ENCODE measurements around the gene ARID5B.
"Not testable (repeated sequence)": the region's sequence is repeated elsewhere in the genome, so short reads cannot be mapped to it uniquely, and the experiment has no call there.

Gene ARID5B

DNA sequence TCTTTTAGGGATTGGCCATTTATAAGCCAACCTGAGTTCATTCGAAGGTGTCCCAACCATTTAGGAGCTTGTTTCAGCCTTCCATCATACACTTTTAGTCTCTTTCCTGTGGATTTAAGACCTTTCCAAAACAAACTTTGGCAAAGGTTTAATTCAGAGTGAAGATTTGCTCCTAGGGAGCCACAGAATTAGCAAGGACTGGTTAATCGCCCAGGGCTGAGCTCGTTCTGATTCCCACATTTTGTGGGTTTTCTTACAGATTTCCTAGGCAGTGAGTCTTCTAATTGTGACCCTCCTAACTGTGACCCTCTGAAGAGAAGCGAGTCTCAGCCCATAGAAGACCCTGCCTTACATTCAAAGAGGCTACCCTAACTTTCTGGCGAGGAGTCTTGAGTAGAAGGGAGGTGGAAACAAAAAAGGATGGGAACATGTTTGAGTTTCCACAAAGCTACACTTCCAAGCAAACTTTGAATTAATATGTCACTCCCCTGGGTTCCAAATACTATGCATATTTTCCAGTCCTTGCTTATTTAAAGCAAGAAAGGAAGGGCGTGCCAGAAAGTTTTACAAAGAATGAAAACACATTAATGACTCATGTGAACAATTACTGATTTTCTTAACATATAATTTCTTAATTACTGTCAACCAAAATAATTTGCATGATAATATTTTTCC is 118.3 kb downstream of the ARID5B start:
- no peak for DNase-seq

DNA sequence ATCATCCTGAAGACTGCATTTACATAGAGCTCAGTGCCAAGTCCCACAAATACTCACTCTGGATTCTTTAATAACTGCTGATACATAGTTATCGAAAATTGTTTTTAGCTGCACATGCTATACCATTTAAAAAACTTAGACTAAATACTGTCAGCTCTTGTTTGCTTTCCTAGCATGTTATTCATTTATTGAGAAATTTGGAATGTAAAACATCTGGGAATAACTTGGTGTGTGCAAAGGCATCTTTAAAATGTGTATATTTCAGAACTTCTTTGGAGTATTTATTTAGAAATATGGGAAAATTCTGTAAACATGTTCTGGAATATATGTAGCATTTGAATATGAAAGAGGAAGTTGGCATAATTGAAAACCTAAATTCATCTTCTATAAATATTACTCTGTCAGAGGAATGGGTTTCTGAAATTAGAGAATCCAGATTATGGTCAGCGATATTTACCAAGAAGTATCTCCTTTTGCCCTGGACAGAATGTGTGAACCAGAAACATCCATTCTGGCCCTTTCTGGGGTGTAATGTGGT is 119.7 kb downstream of the ARID5B start:
- DNase-seq: no peak

DNA sequence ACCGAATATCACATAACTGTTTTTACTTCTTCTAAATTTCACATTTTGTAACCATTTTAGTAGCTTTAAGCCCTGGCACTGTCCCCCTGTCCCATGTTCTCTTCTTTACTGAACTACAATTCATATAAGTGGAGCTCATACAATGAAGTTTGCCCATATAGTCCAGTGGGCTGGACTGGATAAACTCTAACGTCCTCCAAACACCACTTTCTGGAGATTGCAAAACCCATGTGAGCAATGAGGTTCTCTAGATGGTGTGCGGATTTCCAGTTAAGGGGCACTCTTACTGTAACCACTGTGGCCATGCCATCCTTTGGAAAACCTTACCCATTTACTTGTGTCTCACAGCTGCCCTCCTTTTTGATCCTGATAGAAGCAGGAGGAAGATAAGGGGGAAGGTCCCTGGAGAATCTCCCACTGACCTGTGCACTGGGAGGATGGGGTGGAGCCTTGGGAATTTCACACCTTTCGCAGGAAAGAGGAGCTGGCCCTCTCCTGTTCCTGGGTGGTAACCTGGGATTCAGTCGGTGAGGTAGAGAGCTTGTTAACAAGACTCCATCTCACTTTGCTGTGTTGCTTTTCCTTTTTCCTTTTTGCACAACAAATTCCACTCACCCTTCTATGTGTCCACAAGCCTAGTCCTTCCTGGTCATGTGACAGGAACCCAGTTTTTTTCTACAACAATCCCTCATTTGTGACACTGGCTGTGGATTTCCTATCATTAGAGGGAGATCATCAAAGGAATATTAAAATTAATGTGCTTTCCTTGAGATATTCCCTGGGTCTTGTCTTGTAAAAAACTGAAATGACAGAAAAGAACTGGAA is 120.7 kb downstream of the ARID5B start:
- DNase-seq: no peak

DNA sequence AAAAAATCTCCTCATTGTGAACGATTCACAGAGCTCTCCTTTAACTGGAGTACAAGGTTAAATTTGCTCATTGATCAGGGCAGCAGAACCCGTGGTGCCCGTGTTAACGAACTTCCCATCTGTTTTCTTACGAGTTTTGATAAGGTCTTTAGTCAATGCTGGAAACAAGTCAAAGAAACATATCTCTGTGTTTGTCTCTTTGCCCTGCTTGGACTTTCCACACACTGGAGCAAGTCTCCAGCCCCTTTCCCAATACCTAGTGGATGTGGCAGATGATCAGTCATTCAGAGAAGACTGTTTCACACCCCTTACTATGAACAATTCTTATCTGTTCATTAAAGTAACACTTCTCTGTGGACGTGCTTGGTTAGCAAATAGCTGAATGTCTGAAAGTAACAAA is 121.3 kb downstream of the ARID5B start:
- DNase-seq: no peak

DNA sequence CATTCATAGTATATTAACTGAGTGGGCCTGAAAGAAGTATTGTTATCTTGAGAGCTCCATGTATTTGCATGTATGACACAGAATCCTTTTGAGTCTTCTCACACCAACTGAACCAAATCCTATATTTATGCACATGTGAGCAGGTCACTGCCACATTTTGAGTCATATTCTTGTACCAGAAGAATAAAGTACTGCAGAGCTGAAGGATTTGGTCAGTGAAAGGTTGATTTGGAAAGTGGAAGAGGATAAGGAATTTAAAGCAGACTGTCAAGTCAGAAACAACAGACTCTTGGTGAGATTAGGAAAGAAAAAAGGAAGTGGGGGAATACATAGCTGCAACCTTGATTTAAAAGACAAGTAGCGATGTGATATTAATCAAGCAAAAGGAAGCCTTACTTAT is 121.8 kb downstream of the ARID5B start:
- DNase-seq: no peak

DNA sequence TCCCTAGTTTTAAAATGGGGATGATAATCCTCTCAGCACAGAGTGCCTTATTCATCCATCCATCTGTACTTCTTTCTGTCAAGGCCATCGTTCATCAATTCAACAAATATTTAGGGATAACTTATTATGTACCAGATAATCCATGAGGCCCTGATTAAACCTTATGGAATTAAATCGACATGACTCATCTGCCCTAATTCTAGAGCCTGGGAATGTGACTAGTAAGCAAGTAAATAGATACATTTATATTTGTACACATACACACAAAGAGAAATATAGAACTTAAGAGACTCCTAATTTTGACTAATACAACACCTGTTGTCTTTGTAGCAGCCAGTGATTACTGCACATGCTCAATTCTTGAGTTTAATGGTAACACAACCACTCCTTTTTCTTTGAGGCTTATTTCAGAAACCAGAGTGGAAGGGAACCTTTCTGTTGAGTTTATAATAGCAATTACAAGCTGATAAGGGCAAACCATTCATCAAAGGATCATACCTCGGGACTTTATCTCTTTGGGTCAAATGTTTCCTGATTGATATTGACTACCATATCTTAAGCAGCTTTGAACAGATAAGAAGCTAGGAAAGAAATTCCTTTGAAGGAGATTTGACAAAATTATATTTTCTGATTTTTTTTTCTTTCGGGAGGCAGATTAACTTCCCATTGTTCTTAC is 122.7 kb downstream of the ARID5B start:
- no peak for DNase-seq

DNA sequence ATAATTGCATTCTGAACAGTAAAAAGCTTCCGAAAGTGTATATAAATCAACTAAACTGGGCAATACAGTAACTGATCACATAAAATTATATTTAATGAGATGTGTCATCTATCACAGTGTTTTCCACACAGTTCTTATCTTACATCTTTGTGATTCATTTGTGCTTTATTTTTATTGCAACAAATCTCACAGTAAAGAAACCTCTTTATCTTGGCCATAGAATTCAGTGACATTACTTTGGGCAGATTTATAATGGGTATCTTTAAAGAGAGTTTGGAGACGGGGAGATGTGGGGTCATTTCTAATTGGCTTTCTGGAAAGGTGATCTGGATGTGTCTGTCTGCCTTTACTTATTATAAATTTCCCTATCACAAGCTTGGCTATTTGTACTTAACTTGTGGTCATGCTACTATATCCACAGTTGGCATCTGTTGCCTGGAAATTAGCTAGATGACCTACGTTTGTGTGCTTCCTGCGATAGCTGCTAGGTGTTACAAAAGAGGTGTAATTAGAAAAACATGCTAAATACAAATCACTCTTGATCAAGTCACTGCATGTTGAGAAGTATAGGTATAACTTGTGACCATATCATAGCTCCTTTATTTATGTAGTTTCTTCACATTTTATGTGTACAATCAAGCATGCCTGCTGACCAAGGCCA is 123.8 kb downstream of the ARID5B start:
- no peak for DNase-seq

DNA sequence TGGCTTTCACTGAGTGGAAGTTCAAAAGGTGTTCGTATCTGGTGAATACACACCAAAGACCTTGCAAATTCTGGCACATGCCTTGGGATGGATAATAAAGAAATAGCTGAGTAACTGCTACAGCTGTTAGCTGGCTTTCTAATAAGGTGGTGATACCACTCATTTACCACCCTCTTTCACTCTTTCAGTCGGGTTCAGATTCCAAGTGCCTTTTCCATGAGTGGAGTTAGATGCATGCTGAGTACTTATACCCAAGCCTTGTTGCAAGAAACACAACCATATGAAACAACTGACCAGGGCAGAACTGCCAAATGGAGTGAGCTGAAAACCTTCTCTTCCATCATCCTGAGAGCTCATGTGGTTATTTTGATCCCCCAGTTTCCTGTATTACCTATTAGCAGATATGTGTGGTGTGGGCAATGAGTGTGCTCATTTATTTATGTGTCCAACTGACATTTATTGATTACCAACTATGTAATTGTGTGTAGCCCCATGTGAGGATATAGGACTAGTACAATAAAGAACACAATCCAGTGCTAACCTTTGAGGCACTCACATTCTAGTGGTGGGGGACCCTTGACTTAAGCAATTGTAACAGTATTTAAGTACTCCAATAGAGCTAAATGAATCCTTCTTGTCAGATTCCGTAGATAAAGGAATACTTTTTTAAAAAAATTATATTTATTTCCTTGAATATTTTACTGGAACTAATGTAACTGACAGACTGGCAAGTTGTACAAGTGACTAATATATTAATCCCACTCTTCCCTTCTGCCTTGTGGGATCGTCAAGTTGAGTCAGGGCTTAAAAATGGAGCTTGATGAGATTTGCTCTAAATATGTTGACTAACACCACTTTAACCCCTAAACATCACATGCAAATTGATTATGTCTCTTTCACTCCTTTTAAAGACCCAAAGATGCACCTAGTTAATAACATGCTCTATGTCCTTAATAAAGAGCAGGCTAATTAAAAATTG is 124.7 kb downstream of the ARID5B start:
- DNase-seq: no peak

DNA sequence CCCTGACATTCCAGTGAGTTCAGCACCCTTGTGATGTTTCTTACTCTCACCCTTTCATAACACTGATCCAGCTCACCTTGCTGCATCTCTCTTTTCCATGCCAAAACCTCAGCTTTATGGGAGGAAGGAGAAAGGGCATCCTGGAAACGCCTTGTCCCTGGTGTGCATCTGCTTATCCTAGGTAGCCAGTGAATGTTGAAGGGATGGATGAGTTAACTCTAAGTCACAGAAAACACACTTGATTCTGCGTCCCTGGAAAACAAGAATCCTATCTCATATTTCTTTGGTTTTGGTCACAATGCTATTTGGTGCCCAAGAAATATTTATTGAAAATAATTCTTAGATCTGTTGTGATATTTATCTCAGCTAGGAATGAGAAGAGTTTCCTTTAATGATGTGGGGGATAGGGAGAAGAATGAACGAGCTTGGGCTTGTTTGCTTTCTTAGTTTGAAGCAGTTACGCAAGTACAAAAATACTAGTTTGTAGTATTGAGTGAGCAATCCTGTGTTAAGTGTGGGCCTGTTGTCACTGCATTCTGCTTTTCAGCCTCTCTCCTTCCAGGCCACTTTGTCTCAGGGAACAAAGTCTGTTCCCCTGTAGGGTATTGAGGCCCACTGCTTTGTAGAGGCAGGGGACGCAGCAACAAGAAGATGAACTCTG is 126.5 kb downstream of the ARID5B start:
- DNase-seq: no peak

DNA sequence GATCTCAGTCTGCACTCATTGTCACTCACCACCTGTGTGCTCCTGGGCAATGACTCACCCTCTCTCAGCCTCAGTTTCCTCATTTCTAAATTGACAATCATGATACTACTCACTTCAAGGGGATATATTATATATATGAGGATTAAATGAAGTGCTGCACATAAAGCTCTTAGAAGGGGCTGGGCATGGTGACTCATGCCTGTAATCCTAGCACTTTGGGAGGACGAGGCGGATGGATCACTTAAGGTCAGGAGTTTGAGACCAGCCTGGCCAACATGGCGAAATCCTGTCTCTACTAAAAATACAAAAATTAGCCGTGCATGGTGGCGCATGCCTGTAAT is 127.0 kb downstream of the ARID5B start:
- not testable (repeated sequence) for DNase-seq

DNA sequence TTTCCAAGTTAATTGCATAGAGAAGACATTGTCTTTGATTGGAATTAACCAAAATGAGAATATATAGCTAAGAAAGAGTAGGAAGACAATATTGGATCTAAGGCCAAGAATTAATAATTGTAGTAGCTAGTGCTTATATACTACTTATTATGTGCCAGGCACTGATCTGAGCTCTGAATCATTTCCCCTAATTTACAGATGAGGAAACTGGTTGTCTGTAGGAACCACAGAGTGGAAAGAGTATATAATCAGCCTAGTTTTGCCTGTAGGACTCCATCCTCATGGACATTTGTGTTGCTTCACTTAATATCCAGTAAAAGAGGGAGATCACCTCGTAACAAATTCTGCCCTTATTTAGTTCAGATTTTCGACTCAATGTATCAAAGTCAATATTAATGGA is 127.9 kb downstream of the ARID5B start:
- no peak for DNase-seq

DNA sequence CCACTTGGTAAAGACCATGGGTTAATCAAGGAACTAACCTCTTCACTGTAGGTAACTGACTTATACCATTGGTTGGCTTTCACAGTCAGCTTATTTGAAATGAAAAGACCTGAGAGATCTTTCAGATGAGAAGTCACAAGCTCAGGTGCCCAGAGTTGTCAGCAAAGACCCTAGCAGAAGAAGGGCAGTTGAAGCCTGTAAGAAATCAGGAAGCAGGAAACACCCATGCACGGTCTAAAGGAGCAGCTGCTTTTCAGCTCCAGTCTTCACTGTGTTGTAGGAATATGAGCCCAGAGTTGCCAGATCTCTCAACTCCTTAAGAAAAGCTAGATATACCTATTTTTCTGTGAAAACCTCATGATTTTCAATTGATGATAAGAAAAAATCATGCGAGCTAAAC is 130.0 kb downstream of the ARID5B start:
- DNase-seq: no peak

DNA sequence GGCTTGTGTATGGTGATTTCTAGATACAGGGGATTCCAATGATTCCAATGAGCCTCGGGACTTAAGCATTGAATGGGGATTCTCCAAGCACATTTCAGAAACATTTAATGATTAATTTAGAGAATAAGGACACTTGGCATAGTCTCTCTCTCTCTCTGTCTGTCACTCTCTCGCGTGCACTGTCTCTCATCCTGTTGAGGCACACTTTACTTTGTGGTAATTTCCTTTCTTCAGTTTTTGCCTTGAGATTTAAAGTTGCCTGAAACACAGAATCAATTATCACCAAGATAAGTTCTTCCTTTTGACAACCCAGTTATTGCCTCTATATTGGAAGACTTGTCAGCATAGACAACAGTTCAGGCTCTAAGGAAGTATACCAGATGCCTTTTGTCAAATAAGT is 131.6 kb downstream of the ARID5B start:
- DNase-seq: no peak

DNA sequence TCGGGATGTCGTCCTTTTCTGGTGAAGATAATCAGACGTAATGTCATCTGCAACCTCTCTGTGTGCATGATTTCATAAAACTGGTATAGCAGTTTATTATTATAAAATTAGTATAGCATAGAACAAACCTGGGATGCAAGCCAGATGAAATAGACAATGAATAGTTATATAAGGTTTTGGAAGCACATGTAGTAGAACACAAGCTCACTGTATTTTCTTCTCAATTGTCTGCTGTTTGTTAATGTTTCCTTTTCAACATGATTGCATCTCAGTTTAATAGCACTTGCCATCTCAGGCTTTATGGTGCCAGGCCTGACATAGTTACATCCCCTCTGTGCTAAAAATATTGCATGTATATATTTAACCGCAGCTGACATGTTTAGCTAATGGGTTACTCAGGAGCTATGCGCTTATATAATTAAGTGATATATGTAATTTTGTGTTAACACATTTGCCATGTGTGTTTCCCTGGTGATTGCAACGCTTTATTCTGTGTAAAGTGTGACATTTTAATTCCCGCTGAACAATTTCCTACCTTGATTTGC is 132.7 kb downstream of the ARID5B start:
- DNase-seq: no peak

DNA sequence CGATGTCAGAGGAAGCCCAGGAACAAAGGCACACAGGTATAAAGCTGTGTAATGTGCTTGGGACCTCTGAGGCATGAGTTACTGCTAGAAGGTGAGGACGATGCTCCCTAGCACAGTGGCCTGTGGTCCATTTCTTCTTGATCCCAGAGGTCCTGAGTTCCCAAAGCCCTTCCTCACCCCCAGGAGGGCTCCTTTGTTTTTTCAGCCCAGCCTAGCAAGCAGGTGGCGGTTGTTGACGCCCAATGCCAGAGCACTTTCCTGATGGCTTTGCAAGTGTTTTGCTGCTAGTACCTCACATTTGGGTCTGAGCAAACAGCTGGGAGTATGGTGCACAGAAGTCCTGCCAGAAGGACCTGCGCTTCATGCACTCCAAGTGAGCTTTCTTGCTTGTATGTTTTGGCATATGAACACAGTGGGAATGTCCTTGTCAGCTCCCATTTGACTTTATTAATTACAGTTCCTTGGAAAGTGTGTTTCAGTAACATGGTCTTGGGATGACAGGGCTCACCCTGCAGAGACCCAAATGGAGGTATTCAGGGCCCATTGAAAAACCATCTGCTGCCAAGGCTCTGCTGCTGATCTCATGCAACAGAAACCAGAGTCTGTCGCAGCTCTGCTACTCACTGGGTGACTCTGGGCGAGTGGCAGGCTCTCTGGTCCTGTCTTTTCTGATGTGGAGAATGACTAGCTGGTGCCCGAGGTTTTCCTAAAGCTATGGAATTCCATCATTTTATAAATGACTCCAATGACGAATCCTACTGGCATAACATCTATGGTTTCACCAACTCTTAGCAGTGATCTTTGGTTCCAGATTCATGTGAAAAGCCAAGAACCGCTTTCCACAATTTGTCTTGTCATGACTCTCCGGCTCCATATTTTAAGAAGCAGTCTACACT is 134.9 kb downstream of the ARID5B start:
- DNase-seq: no peak

DNA sequence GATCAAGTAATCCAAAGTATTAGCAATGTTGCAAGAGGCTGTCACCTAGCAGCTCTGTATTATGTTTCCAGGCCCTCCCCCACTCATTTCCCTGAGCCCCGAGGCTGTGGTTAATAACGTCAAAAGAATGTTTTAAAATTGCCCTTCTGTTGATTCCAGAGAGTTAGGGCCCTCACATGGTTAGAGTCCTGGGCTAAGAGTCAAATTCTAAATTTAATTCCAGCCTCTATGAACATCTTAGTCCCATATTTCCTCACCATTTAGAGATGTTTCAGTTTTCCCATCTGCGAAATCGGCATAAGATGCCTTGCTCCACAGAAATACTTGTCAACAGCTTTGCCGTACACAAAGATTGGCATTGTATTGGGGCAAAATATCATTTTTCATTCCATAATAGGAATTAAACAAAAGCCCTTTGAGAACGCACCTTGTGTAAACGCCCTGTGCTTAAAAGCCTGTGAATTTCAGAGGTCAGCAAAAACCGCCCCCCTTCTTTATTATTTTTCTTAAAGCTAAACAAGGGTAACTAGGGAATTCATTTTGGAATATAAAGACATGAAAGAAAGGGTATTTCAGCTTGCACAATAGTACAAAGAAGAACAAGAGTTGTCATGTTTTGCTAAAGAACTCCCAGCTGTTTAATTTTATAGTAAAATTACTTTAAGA is 135.8 kb downstream of the ARID5B start:
- DNase-seq: no peak

DNA sequence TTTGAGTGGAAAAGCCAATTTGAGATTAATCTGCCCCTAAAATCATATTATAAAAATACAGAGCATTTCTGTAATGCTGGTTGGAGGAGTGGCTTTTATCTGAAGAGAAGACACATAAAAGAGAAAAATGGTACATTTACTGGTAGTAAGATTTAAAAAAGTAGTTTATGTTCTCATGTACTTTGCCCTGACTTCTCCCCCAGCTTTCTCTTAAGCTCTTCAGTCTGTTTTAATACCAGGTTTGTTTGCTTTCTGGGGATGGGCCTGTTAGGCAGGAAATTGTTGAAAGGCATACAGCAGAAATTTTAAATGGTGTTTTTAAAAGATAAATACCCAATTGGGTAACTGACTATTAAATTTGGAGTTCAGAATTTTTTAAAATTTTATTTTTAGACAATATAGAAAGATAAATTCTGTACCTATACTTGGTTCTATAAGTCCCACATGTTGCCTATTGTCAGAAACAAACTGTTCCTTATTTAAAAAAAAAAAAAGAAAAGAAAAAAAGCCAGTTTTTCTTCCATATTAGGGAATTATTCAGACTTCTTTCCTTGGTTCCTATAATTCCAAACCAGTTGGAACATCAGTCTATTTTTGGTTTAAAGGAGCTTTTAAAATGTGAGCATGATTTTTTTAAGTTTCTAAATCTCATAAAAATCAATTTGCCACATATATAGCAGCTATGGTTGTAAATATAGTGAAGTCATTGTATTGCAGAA is 136.6 kb downstream of the ARID5B start:
- no peak for DNase-seq

DNA sequence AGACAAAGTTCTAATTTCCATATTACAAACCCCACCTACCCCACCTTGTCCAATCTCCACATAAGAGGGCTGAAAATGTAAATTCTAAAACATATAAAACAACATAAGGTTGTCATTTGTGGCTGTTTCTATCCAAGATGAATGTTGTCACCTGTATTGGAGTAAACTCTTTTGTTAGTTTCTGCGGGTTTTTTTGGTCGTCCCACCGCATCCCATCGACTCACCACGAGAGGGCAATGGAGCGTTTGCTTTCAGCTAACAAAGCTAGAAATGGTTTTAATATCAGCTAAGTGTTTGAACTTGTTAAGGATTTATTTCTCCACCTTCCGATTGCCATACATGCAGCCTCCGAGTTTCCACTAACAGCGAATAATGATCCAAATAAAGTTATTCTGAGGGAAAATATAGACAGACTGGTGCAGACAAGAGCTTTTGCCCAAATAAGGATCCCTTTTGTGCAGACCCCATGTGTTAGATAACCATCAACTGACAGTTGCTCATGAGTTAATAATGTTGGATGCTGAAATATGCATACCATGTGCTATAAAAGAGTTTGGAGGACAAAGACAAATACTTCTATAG is 137.2 kb downstream of the ARID5B start:
- peak; percentile 22 for DNase-seq

All from DMS 273 treated with DMSO at 0.1 percent for 48 hours (cell line).